ENCODE results near the gene RASSF1. TPM values are rescaled to one million over a fixed set of nuclear protein-coding genes. Genes with fewer than 3 reads are reported as not detected.

The RASSF1 gene
- total and polyA plus RNA-seq, 2 of the 13 experiments (the other 11 are each of a cell fraction or from before 2014, with no cell fraction given), result 10.2 to 27.5 TPM

DNA sequence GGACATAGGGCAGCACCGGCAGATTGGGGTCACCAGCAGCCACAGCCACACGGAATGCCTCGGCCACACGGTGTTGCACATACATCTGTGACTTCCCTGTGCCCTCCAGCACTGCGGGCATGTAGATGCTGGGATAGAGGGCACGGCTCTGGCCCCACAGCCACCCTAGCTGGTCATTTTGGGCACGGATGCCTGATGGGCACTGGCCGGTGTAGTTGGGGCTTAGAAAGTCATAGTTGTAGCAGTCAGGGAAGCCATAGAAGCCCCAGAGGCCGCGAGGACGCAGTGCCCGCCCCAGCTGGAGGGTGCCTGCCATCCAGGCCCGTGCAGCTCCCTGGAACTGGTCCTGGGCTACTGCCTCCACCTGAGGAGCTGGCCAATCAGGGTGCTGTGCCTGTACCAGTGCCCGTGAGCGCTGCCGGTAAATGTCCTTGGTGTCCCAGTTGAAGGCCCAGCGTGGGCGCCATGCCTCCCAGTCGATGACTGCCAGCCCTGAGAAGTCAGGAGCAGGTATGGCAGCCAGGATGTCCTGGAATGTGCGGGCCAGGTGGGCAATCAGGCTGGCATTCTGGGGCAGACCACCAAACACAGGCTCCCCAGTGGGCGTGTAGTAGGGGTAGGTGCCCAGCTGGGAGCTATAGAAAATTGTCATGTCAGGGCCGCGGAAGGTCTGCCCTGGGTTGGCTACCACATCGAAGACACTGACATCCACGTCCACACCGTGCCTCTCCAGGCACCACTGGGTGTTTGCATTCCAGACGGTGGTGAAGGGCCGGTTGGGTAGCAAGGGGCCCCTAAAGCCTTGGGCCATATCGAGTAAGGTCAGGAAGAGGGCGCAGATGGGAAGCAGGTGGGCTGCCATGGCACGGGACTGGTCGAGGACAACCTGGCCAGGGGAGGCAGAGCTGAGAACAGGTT lies 38.3 kb downstream of the RASSF1 start (continued):
- no peak for TF ChIP-seq ZNF33B (CRISPR knock-in tag; IDR thresholded peaks at IDR 0.05)
- 0 out of 2 replicates have a peak, but pooled peaks have one; percentile 55 for TF ChIP-seq DNMT1 (CRISPR knock-in tag; IDR thresholded peaks at IDR 0.05)
- TF ChIP-seq BHLHE40 (IDR thresholded peaks at IDR 0.05; ENCODE audit: low read length), result no peak
- 0 out of 2 replicates have a peak, but pooled peaks have one; percentile 52 for TF ChIP-seq ZKSCAN5 (CRISPR knock-in tag; IDR thresholded peaks at IDR 0.05)
- TF ChIP-seq FOXJ3 (CRISPR knock-in tag; IDR thresholded peaks at IDR 0.05; ENCODE audit: borderline replicate concordance), result no peak
- peak; percentile 13; the same call in 1 of the 2 replicates for TF ChIP-seq ZNF414 (CRISPR knock-in tag; IDR thresholded peaks at IDR 0.05)
- TF ChIP-seq ZNF772 (CRISPR knock-in tag; IDR thresholded peaks at IDR 0.05), result peak; percentile 56; the same call in 1 of the 2 replicates
- no peak for TF ChIP-seq MTA3 (CRISPR knock-in tag; IDR thresholded peaks at IDR 0.05)
- peak; percentile 53 for TF ChIP-seq HNRNPLL (IDR thresholded peaks at IDR 0.05; ENCODE audit: low read depth, low read length, poor library complexity, severe bottlenecking)
- TF ChIP-seq ELF4 (CRISPR knock-in tag; IDR thresholded peaks at IDR 0.05; ENCODE audit: borderline replicate concordance), result peak; percentile 15; the same call in 1 of the 2 replicates
- 0 out of 2 replicates have a peak, but pooled peaks have one; percentile 1 for TF ChIP-seq ZBTB4 (CRISPR knock-in tag; IDR thresholded peaks at IDR 0.05; ENCODE audit: borderline replicate concordance)
- no peak for TF ChIP-seq ZNF552 (CRISPR knock-in tag; IDR thresholded peaks at IDR 0.05; ENCODE audit: borderline replicate concordance)
- TF ChIP-seq, protein P1, sequence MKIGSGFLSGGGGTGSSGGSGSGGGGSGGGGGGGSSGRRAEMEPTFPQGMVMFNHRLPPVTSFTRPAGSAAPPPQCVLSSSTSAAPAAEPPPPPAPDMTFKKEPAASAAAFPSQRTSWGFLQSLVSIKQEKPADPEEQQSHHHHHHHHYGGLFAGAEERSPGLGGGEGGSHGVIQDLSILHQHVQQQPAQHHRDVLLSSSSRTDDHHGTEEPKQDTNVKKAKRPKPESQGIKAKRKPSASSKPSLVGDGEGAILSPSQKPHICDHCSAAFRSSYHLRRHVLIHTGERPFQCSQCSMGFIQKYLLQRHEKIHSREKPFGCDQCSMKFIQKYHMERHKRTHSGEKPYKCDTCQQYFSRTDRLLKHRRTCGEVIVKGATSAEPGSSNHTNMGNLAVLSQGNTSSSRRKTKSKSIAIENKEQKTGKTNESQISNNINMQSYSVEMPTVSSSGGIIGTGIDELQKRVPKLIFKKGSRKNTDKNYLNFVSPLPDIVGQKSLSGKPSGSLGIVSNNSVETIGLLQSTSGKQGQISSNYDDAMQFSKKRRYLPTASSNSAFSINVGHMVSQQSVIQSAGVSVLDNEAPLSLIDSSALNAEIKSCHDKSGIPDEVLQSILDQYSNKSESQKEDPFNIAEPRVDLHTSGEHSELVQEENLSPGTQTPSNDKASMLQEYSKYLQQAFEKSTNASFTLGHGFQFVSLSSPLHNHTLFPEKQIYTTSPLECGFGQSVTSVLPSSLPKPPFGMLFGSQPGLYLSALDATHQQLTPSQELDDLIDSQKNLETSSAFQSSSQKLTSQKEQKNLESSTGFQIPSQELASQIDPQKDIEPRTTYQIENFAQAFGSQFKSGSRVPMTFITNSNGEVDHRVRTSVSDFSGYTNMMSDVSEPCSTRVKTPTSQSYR (CRISPR knock-in tag; IDR thresholded peaks at IDR 0.05; ENCODE audit: borderline replicate concordance), result no peak
- peak; percentile 75; the same call in 1 of the 2 replicates for TF ChIP-seq CCDC6 (CRISPR knock-in tag; IDR thresholded peaks at IDR 0.05)
- 0 out of 2 replicates have a peak, but pooled peaks have one; percentile 12 for TF ChIP-seq FOXP4 (CRISPR knock-in tag; IDR thresholded peaks at IDR 0.05)
- no peak for TF ChIP-seq TOE1 (CRISPR knock-in tag; IDR thresholded peaks at IDR 0.05)
- no peak for TF ChIP-seq ZNF709 (CRISPR knock-in tag; IDR thresholded peaks at IDR 0.05)
- TF ChIP-seq BRD4 (CRISPR knock-in tag; IDR thresholded peaks at IDR 0.05), result 0 out of 2 replicates have a peak, but pooled peaks have one; percentile 26
- no peak for TF ChIP-seq ZFP62 (CRISPR knock-in tag; IDR thresholded peaks at IDR 0.05)
